ENCODE data around the gene CCDC33. TPM values are rescaled to one million over a fixed set of nuclear protein-coding genes. Genes with fewer than 3 reads are reported as not detected.

The CCDC33 gene
- total RNA-seq, 4 donors from 2014 or later: not detected

DNA sequence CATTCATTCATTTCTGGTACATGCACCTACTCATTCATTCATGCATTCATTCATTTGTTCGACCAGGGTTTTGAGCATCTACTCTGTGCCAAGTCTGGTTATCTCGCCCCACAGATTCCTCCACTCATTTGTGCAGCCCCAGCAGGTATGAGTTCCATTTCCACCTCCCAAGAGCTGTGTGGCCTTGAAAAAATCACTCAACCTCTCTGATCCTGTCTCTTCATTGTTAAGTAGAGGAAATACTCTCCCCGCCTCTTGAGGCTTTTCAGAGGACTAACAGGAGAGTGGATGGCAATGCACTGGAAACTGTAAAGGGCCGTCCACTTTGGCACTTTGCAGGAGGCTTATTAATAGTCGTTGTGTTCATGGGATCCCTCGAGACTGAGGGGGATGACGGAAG lies 69.6 kb downstream of the CCDC33 start:
- intact Hi-C loops (cut with DNase I): loop anchor here (10.0 kb wide), 1 partner anchor 181 kb away; no protein-coding TSS in a partner anchor
- no peaks in the 10 kb centered on the region for H3K36me3 ChIP-seq
- no peak for TF ChIP-seq POLR2AphosphoS5 (IDR thresholded peaks at IDR 0.05)
- TF ChIP-seq POLR2A (IDR thresholded peaks at IDR 0.05; ENCODE audit: low read depth): no peak
- TF ChIP-seq, protein P1, sequence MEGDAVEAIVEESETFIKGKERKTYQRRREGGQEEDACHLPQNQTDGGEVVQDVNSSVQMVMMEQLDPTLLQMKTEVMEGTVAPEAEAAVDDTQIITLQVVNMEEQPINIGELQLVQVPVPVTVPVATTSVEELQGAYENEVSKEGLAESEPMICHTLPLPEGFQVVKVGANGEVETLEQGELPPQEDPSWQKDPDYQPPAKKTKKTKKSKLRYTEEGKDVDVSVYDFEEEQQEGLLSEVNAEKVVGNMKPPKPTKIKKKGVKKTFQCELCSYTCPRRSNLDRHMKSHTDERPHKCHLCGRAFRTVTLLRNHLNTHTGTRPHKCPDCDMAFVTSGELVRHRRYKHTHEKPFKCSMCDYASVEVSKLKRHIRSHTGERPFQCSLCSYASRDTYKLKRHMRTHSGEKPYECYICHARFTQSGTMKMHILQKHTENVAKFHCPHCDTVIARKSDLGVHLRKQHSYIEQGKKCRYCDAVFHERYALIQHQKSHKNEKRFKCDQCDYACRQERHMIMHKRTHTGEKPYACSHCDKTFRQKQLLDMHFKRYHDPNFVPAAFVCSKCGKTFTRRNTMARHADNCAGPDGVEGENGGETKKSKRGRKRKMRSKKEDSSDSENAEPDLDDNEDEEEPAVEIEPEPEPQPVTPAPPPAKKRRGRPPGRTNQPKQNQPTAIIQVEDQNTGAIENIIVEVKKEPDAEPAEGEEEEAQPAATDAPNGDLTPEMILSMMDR (IDR thresholded peaks at IDR 0.05): no peak
- TF ChIP-seq EP300 (IDR thresholded peaks at IDR 0.05): no peak
- DNase-seq (ENCODE audit: extremely low spot score): no peak
- no peaks in the 10 kb centered on the region for H3K9me3 ChIP-seq
- H3K27me3 ChIP-seq: peaks cover 0 to 86% (median 5%) of the 10 kb centered on the region in 4 donors
- no peaks in the 10 kb centered on the region for H3K4me1 ChIP-seq
- H3K27ac ChIP-seq (replicated peaks in 1 of 4): no peak overlapping the region
- 87% methylated on average over 7 of the region's 7 CpGs for whole genome bisulfite sequencing
- no peak overlapping the region for H3K4me3 ChIP-seq

DNA sequence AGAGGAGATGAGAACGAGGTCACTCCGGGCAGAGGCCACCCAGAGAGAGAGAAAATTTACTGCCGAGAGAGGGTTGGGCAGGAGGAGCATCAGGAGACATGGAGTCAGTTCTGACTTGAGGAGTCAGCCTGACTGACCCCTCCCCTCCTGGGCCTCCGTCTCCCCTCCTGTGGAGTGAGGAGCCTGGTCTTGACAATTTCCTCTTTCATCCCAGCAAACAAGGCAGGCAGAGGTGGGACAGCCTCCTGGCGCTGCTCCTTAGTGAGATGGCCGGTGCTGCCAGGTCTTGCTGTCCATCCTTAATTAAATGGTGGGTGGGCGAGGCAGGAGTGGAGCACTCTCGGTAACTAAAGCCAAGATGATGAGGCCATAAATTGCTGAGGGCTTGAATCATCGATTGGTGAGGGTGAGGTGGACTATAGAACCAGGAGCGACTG lies 70.7 kb downstream of the CCDC33 start:
- no peak for TF ChIP-seq POLR2AphosphoS5 (IDR thresholded peaks at IDR 0.05)
- TF ChIP-seq, protein P1 (IDR thresholded peaks at IDR 0.05): no peak
- no peak for TF ChIP-seq POLR2A (IDR thresholded peaks at IDR 0.05; ENCODE audit: low read depth)
- TF ChIP-seq EP300 (IDR thresholded peaks at IDR 0.05): no peak
- no peaks in the 10 kb centered on the region for H3K4me1 ChIP-seq
- peaks cover 0 to 84% (median 5%) of the 10 kb centered on the region in 4 donors for H3K27me3 ChIP-seq

GRCh38 chr15:74307827-74308811 lies 72.0 kb downstream of the CCDC33 start:
- DNase-seq (ENCODE audit: extremely low spot score): no peak
- intact Hi-C loops (cut with DNase I): loop anchor here (10.0 kb wide), 1 partner anchor 183 kb away; no protein-coding TSS in a partner anchor
- Histone ChIP-seq H3K27ac (replicated peaks in 1 of 4) (no peak overlapping the region), H3K4me3 (no peak overlapping the region), H3K36me3 (no peaks in the 10 kb centered on the region), H3K9me3 (no peaks in the 10 kb centered on the region), H3K27me3 (peaks cover 0 to 82% (median 5%) of the 10 kb centered on the region in 4 donors), H3K4me1 (no peaks in the 10 kb centered on the region)
- 7% methylated on average over 9 of the region's 19 CpGs for WGBS
- TF ChIP-seq, protein P1 (IDR thresholded peaks at IDR 0.05): peak; percentile 57 to 69 (median 68)
- TF ChIP-seq EP300 (IDR thresholded peaks at IDR 0.05): no peak

More for the DNA sequence above, 70.7 kb downstream of the CCDC33 start:
- WGBS: 71% methylated on average over 5 of the region's 10 CpGs
- H3K36me3 ChIP-seq: no peaks in the 10 kb centered on the region
- intact Hi-C loops (cut with DNase I): loop anchor here (10.0 kb wide), 1 partner anchor 182 kb away; no protein-coding TSS in a partner anchor
- no peaks in the 10 kb centered on the region for H3K9me3 ChIP-seq
- no peak overlapping the region for H3K4me3 ChIP-seq
- H3K27ac ChIP-seq (replicated peaks in 1 of 4): no peak overlapping the region
- DNase-seq (ENCODE audit: extremely low spot score): no peak

GRCh38 chr15:74311734-74312444 lies 75.8 kb downstream of the CCDC33 start:
- TF ChIP-seq EP300 (IDR thresholded peaks at IDR 0.05): no peak
- no peak for TF ChIP-seq POLR2A (IDR thresholded peaks at IDR 0.05; ENCODE audit: low read depth)
- TF ChIP-seq, protein P1 (IDR thresholded peaks at IDR 0.05): peak in 1 of 3 experiments; percentile 35
- TF ChIP-seq POLR2AphosphoS5 (IDR thresholded peaks at IDR 0.05): no peak
- no peak overlapping the region for H3K27ac ChIP-seq (replicated peaks in 1 of 4)
- H3K27me3 ChIP-seq: peaks cover 0 to 66% (median 0%) of the 10 kb centered on the region in 4 donors
- intact Hi-C loops (cut with DNase I): loop anchor here (10.0 kb wide), 1 partner anchor 337 kb away; no protein-coding TSS in a partner anchor
- DNase-seq (ENCODE audit: extremely low spot score): no peak
- 70% methylated on average over 13 of the region's 13 CpGs for WGBS
- no peak overlapping the region for H3K4me3 ChIP-seq
- H3K36me3 ChIP-seq: no peaks in the 10 kb centered on the region
- H3K4me1 ChIP-seq: peaks cover 22 to 25% (median 23%) of the 10 kb centered on the region in 4 donors
- H3K9me3 ChIP-seq: no peaks in the 10 kb centered on the region
